K562 (cell line): Measurements from ENCODE around the gene RAB5B. TPM values are rescaled to one million over a fixed set of nuclear protein-coding genes. Genes with fewer than 3 reads are reported as not detected.

Experiments
- BRD4 ChIP-seq: fragments of 200-600 bp; sonication (generic); IDR thresholded peaks from 2 replicates; pipeline ENCODE4 v1.6.1; 2017; ENCODE audit warnings: inconsistent platforms
- ETV5 ChIP-seq: sonication (generic); formaldehyde crosslinking; IDR thresholded peaks from 2 replicates; pipeline ENCODE4 v1.4.0; 2020; ENCODE audit warnings: low read depth, mild to moderate bottlenecking, missing genetic modification reagents
- HDAC2 ChIP-seq: fragments of 450-650 bp; IDR thresholded peaks from 2 replicates; pipeline ENCODE4 v1.6.1; 2016; ENCODE audit warnings: mild to moderate bottlenecking
- KLF13 ChIP-seq: fragments of 450-650 bp; IDR thresholded peaks from 2 replicates; pipeline ENCODE4 v1.6.1; 2016; ENCODE audit warnings: missing genetic modification characterization, low read depth, mild to moderate bottlenecking, missing compliant biosample characterization, moderate library complexity, borderline replicate concordance
- NCOA6 ChIP-seq: fragments of 450-650 bp; IDR thresholded peaks from 2 replicates; pipeline ENCODE4 v1.6.1; 2017; ENCODE audit warnings: mild to moderate bottlenecking
- NFIX ChIP-seq: fragments of 250-450 bp; sonication (Bioruptor Pico); IDR thresholded peaks from 2 replicates; pipeline ENCODE4 v1.4.0; 2020; ENCODE audit warnings: low read depth, mild to moderate bottlenecking, moderate library complexity
- PURB ChIP-seq: sonication (generic); formaldehyde crosslinking; IDR thresholded peaks from 2 replicates; pipeline ENCODE4 v1.9.0; 2021; ENCODE audit warnings: low read depth, mild to moderate bottlenecking, missing genetic modification reagents
- RBM39 ChIP-seq: fragments of 200-400 bp; formaldehyde crosslinking; optimal IDR thresholded peaks from 2 replicates; pipeline ENCODE3; 2018; ENCODE audit warnings: low read depth, low read length
- SMARCB1 ChIP-seq: IDR thresholded peaks from 2 replicates; pipeline ENCODE4 v1.6.1; 2011; ENCODE audit warnings: improper control_type of control experiment, low read depth; ENCODE audit not compliant: insufficient read length
- TBL1XR1 ChIP-seq, 2 experiments: IDR thresholded peaks; 2 replicates each; pipeline ENCODE4 v1.6.1; 2012; ENCODE audit warnings: improper control_type of control experiment in 2 of 2, low read length in 2 of 2, mild to moderate bottlenecking in 1 of 2
- TGIF2 ChIP-seq: sonication (generic); formaldehyde crosslinking; IDR thresholded peaks from 2 replicates; pipeline ENCODE4 v1.8.1; 2022; ENCODE audit warnings: mild to moderate bottlenecking, missing genetic modification reagents, moderate library complexity
- ZNF699 ChIP-seq: fragments of 250-450 bp; sonication (Bioruptor Pico); IDR thresholded peaks from 2 replicates; pipeline ENCODE4 v1.8.0; 2021; ENCODE audit warnings: mild to moderate bottlenecking, moderate library complexity; ENCODE audit not compliant: insufficient replicate concordance
- polyA plus RNA-seq, 8 experiments: library from polyadenylated mRNA; depleted of rRNA in 4 of 8; stranded (reverse) in 5 of 8; unstranded in 3 of 8; fragments of >200 nt; fragmentation: Nextera tagmentation in 2 of 8; fragmentation: Illumina TruSeq in 1 of 8; extraction: Ambion mirVana in 2 of 8; extraction: Trizol in 1 of 8; gene quantifications; 2 replicates each; pipeline versions ENCODE4 v1.2.1 to v1.2.3, GENCODE V29; 2011 to 2014; ENCODE audit warnings: inconsistent platforms in 1 of 8, missing spikeins in 1 of 8
- total RNA-seq, 7 experiments: library from RNA; depleted of rRNA in 6 of 7; stranded (reverse); fragments of >200 nt in 6 of 7; fragmentation: Illumina TruSeq in 2 of 7; extraction: Trizol in 2 of 7; gene quantifications; 2 replicates each; pipeline versions ENCODE4 v1.2.1 to v1.2.3, GENCODE V29; 2011 to 2021; ENCODE audit warnings: low replicate concordance in 1 of 7
- TF ChIP-seq, protein P1 (sequence below): fragments of 250-450 bp; sonication (Bioruptor Pico); IDR thresholded peaks from 2 replicates; pipeline ENCODE4 v1.4.0; 2020
- TF ChIP-seq, protein P2 (sequence below): fragments of 450-650 bp; formaldehyde crosslinking; IDR thresholded peaks from 2 replicates; pipeline ENCODE4 v1.4.0; 2020; ENCODE audit warnings: mild to moderate bottlenecking
- TF ChIP-seq, protein P3 (sequence below), 2 experiments: fragments of 450-650 bp; IDR thresholded peaks; 2 replicates each; pipeline ENCODE4 v1.6.1; 2018; ENCODE audit warnings: mild to moderate bottlenecking in 2 of 2, low read depth in 1 of 2; ENCODE audit not compliant: partially characterized antibody in 2 of 2

Gene RAB5B
- total and polyA plus RNA-seq, 9 of the 15 experiments (the other 6 are each of a cell fraction or from before 2014, with no cell fraction given): 6.8 to 73.8 (median 25.2) TPM

DNA sequence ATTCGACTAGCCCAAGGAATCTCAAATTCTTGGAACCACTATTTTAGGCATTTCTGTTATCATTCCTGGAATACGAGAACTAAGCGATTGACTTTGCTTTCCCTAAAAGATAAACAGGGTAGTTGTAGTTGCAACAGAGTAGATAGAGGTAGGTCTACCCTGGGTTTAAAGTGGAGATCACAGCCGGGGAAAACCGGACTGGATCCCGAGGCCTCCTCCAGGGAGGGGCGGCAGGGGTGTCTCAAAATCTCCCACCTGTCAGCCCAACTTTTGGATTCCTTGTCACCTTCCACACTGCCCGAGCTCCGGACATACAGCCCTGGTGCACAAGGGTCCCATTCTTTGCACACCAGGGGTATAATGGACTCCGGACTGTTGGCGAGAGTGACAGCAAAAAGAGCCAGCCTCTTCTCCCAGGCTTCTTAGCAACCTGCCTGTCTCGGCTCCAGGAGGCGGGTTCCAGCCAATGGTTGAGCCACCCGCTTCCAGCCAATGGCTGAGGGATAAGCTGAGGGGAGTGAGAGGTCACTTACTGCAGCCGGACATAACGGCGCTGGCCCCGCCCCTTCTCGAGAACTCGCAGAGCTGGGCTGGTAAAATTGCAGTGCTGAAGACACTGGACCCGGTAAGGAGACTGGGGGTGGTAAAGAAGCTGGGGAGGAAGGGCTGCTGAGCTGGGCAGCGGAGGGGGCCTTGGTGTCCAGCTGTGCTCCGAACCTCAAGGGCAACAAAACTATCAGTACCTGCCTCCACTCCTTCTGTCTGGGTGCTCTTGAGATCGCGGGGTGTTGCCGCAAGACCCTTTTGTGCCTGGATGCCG is 23.0 kb downstream of the RAB5B start, which contains the start of gene SUOX (continued):
- TF ChIP-seq, protein P1, sequence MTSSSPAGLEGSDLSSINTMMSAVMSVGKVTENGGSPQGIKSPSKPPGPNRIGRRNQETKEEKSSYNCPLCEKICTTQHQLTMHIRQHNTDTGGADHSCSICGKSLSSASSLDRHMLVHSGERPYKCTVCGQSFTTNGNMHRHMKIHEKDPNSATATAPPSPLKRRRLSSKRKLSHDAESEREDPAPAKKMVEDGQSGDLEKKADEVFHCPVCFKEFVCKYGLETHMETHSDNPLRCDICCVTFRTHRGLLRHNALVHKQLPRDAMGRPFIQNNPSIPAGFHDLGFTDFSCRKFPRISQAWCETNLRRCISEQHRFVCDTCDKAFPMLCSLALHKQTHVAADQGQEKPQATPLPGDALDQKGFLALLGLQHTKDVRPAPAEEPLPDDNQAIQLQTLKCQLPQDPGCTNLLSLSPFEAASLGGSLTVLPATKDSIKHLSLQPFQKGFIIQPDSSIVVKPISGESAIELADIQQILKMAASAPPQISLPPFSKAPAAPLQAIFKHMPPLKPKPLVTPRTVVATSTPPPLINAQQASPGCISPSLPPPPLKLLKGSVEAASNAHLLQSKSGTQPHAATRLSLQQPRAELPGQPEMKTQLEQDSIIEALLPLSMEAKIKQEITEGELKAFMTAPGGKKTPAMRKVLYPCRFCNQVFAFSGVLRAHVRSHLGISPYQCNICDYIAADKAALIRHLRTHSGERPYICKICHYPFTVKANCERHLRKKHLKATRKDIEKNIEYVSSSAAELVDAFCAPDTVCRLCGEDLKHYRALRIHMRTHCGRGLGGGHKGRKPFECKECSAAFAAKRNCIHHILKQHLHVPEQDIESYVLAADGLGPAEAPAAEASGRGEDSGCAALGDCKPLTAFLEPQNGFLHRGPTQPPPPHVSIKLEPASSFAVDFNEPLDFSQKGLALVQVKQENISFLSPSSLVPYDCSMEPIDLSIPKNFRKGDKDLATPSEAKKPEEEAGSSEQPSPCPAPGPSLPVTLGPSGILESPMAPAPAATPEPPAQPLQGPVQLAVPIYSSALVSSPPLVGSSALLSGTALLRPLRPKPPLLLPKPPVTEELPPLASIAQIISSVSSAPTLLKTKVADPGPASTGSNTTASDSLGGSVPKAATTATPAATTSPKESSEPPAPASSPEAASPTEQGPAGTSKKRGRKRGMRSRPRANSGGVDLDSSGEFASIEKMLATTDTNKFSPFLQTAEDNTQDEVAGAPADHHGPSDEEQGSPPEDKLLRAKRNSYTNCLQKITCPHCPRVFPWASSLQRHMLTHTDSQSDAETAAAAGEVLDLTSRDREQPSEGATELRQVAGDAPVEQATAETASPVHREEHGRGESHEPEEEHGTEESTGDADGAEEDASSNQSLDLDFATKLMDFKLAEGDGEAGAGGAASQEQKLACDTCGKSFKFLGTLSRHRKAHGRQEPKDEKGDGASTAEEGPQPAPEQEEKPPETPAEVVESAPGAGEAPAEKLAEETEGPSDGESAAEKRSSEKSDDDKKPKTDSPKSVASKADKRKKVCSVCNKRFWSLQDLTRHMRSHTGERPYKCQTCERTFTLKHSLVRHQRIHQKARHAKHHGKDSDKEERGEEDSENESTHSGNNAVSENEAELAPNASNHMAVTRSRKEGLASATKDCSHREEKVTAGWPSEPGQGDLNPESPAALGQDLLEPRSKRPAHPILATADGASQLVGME (CRISPR knock-in tag): no peak
- TF ChIP-seq SMARCB1: no peak
- TF ChIP-seq, protein P2, sequence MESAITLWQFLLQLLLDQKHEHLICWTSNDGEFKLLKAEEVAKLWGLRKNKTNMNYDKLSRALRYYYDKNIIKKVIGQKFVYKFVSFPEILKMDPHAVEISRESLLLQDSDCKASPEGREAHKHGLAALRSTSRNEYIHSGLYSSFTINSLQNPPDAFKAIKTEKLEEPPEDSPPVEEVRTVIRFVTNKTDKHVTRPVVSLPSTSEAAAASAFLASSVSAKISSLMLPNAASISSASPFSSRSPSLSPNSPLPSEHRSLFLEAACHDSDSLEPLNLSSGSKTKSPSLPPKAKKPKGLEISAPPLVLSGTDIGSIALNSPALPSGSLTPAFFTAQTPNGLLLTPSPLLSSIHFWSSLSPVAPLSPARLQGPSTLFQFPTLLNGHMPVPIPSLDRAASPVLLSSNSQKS (CRISPR knock-in tag): no peak
- no peak for TF ChIP-seq PURB (CRISPR knock-in tag)
- no peak for TF ChIP-seq TGIF2 (CRISPR knock-in tag)
- TF ChIP-seq TBL1XR1 (IDR thresholded peaks at IDR 0.05; ENCODE audit: low read length in 2 of 2): no peak; a peak in 1 of 4 replicates
- TF ChIP-seq ETV5 (CRISPR knock-in tag): no peak
- TF ChIP-seq KLF13 (tag): no peak
- 0 out of 2 replicates have a peak, but pooled peaks have one; percentile 31 for TF ChIP-seq HDAC2
- TF ChIP-seq, protein P3, sequence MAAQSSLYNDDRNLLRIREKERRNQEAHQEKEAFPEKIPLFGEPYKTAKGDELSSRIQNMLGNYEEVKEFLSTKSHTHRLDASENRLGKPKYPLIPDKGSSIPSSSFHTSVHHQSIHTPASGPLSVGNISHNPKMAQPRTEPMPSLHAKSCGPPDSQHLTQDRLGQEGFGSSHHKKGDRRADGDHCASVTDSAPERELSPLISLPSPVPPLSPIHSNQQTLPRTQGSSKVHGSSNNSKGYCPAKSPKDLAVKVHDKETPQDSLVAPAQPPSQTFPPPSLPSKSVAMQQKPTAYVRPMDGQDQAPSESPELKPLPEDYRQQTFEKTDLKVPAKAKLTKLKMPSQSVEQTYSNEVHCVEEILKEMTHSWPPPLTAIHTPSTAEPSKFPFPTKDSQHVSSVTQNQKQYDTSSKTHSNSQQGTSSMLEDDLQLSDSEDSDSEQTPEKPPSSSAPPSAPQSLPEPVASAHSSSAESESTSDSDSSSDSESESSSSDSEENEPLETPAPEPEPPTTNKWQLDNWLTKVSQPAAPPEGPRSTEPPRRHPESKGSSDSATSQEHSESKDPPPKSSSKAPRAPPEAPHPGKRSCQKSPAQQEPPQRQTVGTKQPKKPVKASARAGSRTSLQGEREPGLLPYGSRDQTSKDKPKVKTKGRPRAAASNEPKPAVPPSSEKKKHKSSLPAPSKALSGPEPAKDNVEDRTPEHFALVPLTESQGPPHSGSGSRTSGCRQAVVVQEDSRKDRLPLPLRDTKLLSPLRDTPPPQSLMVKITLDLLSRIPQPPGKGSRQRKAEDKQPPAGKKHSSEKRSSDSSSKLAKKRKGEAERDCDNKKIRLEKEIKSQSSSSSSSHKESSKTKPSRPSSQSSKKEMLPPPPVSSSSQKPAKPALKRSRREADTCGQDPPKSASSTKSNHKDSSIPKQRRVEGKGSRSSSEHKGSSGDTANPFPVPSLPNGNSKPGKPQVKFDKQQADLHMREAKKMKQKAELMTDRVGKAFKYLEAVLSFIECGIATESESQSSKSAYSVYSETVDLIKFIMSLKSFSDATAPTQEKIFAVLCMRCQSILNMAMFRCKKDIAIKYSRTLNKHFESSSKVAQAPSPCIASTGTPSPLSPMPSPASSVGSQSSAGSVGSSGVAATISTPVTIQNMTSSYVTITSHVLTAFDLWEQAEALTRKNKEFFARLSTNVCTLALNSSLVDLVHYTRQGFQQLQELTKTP (IDR thresholded peaks at IDR 0.05; ENCODE audit: low read depth in 1 of 2, partially characterized antibody in 2 of 2): no peak
- TF ChIP-seq ZNF699 (CRISPR knock-in tag): no peak
- no peak for TF ChIP-seq RBM39
- TF ChIP-seq BRD4: no peak
- no peak for TF ChIP-seq NFIX (CRISPR knock-in tag)
- no peak for TF ChIP-seq NCOA6
